HepG2 (cell line): ENCODE results near the gene ARHGAP9. TPM values are rescaled to one million over a fixed set of nuclear protein-coding genes. Genes with fewer than 3 reads are reported as not detected.

ENCODE experiments used
- CHD4 ChIP-seq: fragments of 200-600 bp; sonication (generic); IDR thresholded peaks from 2 replicates; pipeline ENCODE4 v1.7.0; 2017; ENCODE audit warnings: mild to moderate bottlenecking, low read length, borderline replicate concordance
- FOXP4 ChIP-seq: sonication (generic); formaldehyde crosslinking; IDR thresholded peaks from 2 replicates; pipeline ENCODE4 v1.4.0; 2020; ENCODE audit warnings: missing genetic modification reagents
- HDAC2 ChIP-seq: sonication (generic); formaldehyde crosslinking; IDR thresholded peaks from 2 replicates; pipeline ENCODE4 v1.4.0; 2020; ENCODE audit warnings: missing genetic modification reagents
- MIER3 ChIP-seq: IDR thresholded peaks from 2 replicates; pipeline ENCODE4 v1.6.1; 2016; ENCODE audit warnings: missing compliant biosample characterization, borderline replicate concordance
- NBN ChIP-seq: fragments of 450-650 bp; conservative IDR thresholded peaks from 2 replicates; pipeline ENCODE4 v1.6.1; 2017
- PHF8 ChIP-seq: sonication (generic); formaldehyde crosslinking; IDR thresholded peaks from 2 replicates; pipeline ENCODE4 v1.5.0; 2020; ENCODE audit warnings: missing genetic modification reagents
- TBX2 ChIP-seq: sonication (generic); formaldehyde crosslinking; IDR thresholded peaks from 2 replicates; pipeline ENCODE4 v1.5.0; 2020; ENCODE audit warnings: missing genetic modification reagents, mild to moderate bottlenecking, borderline replicate concordance
- THAP9 ChIP-seq: sonication (generic); formaldehyde crosslinking; IDR thresholded peaks from 2 replicates; pipeline ENCODE4; 2020; ENCODE audit warnings: missing genetic modification reagents, mild to moderate bottlenecking, borderline replicate concordance
- ZBTB4 ChIP-seq: sonication (generic); formaldehyde crosslinking; IDR thresholded peaks from 2 replicates; pipeline ENCODE4 v1.4.0; 2020; ENCODE audit warnings: missing genetic modification reagents, mild to moderate bottlenecking, borderline replicate concordance
- ZNF230 ChIP-seq: sonication (generic); formaldehyde crosslinking; IDR thresholded peaks from 2 replicates; pipeline ENCODE4 v1.4.0; 2020; ENCODE audit warnings: mild to moderate bottlenecking, missing genetic modification reagents
- ZNF3 ChIP-seq: IDR thresholded peaks from 2 replicates; pipeline ENCODE4 v1.7.0; 2017; ENCODE audit warnings: inconsistent platforms
- ZNF567 ChIP-seq: sonication (generic); formaldehyde crosslinking; IDR thresholded peaks from 2 replicates; pipeline ENCODE4 v1.8.1; 2023; ENCODE audit warnings: mild to moderate bottlenecking, missing genetic modification reagents, borderline replicate concordance
- ZNF687 ChIP-seq: sonication (generic); formaldehyde crosslinking; IDR thresholded peaks from 2 replicates; pipeline ENCODE4 v1.5.1; 2020; ENCODE audit warnings: mild to moderate bottlenecking, missing genetic modification reagents, moderate library complexity
- ZNF891 ChIP-seq: sonication (generic); formaldehyde crosslinking; IDR thresholded peaks from 2 replicates; pipeline ENCODE4 v1.5.0; 2020; ENCODE audit warnings: mild to moderate bottlenecking, missing genetic modification reagents
- polyA plus RNA-seq, 8 experiments: library from polyadenylated mRNA; depleted of rRNA in 3 of 8; stranded (reverse) in 7 of 8; unstranded in 1 of 8; fragments of >200 nt; fragmentation: Illumina TruSeq in 4 of 8; extraction: Trizol in 4 of 8; gene quantifications; 2 replicates each; pipeline versions ENCODE4 v1.2.1 to v1.2.3, GENCODE V29; 2011 to 2016; ENCODE audit warnings: low read depth in 4 of 8, missing spikeins in 1 of 8, mixed read lengths in 1 of 8; ENCODE audit not compliant: insufficient read depth in 1 of 8
- total RNA-seq, 5 experiments: library from RNA; depleted of rRNA; stranded (reverse); fragments of >200 nt; fragmentation: Illumina TruSeq; extraction: Trizol; gene quantifications; 2 replicates each; pipeline ENCODE4 v1.2.3, GENCODE V29; 2016; ENCODE audit warnings: low read depth in 1 of 5

The ARHGAP9 gene
- total and polyA plus RNA-seq, 2 of the 13 experiments (the other 11 are each of a cell fraction or from before 2014, with no cell fraction given), result 0.18 to 1.2 TPM

GRCh38 chr12:57459055-57459749 is 20.5 kb downstream of the ARHGAP9 start (continued):
- TF ChIP-seq ZNF687 (CRISPR knock-in tag) (peak; percentile 82), HDAC2 (CRISPR knock-in tag) (peak; percentile 25; the same call in 1 of the 2 replicates), MIER3 (0 out of 2 replicates have a peak, but pooled peaks have one; percentile 10), NBN (no peak), TBX2 (0 out of 2 replicates have a peak, but pooled peaks have one; percentile 48), ZNF3 (CRISPR knock-in tag) (no peak), FOXP4 (CRISPR knock-in tag) (peak; percentile 10; the same call in 1 of the 2 replicates), PHF8 (CRISPR knock-in tag) (0 out of 2 replicates have a peak, but pooled peaks have one; percentile 5), ZBTB4 (CRISPR knock-in tag) (0 out of 2 replicates have a peak, but pooled peaks have one; percentile 58), ZNF567 (peak; percentile 62; the same call in 1 of the 2 replicates), ZNF891 (peak; percentile 18; the same call in 1 of the 2 replicates), ZNF230 (CRISPR knock-in tag) (peak; percentile 78; the same call in 1 of the 2 replicates), CHD4 (no peak), THAP9 (CRISPR knock-in tag) (peak; percentile 59; the same call in 1 of the 2 replicates)
